Stimulated activated naive B cell treated with anti-CD40 and anti-IgM and Interleukin-4, amounts not matched to agents 10 μg/mL and 1 μg/mL and 100 μg/mL, for 72 hours (primary cell): Measurements from ENCODE around the gene GASK1B.

Experiments used
- ATAC-seq, 2 donors: fragments of 150-1000 bp; cut with Tn5 transposase; replicated peaks; 2 replicates each; pipeline ENCODE4 v1.10.0; 2021; ENCODE audit warnings: moderate library complexity in 1 of 2
- DNase-seq: peaks from one replicate; pipeline ENCODE4 v3.0.0; 2021
- H3K27ac Mint-ChIP-seq: one replicate; pipeline ENCODE4 v1.8.0; 2022; ENCODE audit warnings: mild to moderate bottlenecking, mixed read lengths
- H3K27me3 Mint-ChIP-seq, 2 donors: one replicate each; pipeline ENCODE4 v1.8.0; 2022; ENCODE audit warnings: mixed read lengths in 2 of 2
- H3K36me3 Mint-ChIP-seq, 2 donors: one replicate each; pipeline ENCODE4 v1.8.0; 2022; ENCODE audit warnings: mixed read lengths in 2 of 2, mild to moderate bottlenecking in 1 of 2
- H3K4me1 Mint-ChIP-seq, 2 donors: one replicate each; pipeline ENCODE4 v1.8.0; 2022; ENCODE audit warnings: mixed read lengths in 2 of 2, mild to moderate bottlenecking in 1 of 2
- H3K4me3 Mint-ChIP-seq, 2 donors: one replicate each; pipeline ENCODE4 v1.8.0; 2022; ENCODE audit warnings: mild to moderate bottlenecking in 2 of 2, mixed read lengths in 2 of 2, moderate library complexity in 1 of 2
- H3K9me3 Mint-ChIP-seq, 2 donors: one replicate each; pipeline ENCODE4 v1.8.0; 2022; ENCODE audit warnings: mixed read lengths in 2 of 2, mild to moderate bottlenecking in 1 of 2

GASK1B gene

GRCh38 chr4:158172261-158173258 lies at the start of gene GASK1B:
Gene GASK1B (minus strand): TSS chr4:158173025. CDS start chr4:158171375, 1,650 bp downstream.
- H3K27ac Mint-ChIP-seq: no peak within 1 kb of the TSS
- no peak within 1 kb of the TSS for H3K4me3 Mint-ChIP-seq
- ATAC-seq: no peak
- peaks cover 0 to 5% of the 10 kb centered on the region in 2 donors for H3K4me1 Mint-ChIP-seq
- no peak for DNase-seq
- no peaks in the 10 kb centered on the region for H3K36me3 Mint-ChIP-seq
- H3K27me3 Mint-ChIP-seq: peaks cover 20 to 43% of the 10 kb centered on the region in 2 donors
- no peaks in the 10 kb centered on the region for H3K9me3 Mint-ChIP-seq

- ATAC-seq (no peak), DNase-seq (no peak)
- H3K27ac Mint-ChIP-seq: no peak overlapping the region
- no peaks in the 10 kb centered on the region for H3K4me1 Mint-ChIP-seq
- no peaks in the 10 kb centered on the region for H3K9me3 Mint-ChIP-seq
- H3K27me3 Mint-ChIP-seq: peaks cover 0 to 3% of the 10 kb centered on the region in 2 donors
- no peak overlapping the region for H3K4me3 Mint-ChIP-seq
- H3K36me3 Mint-ChIP-seq: no peaks in the 10 kb centered on the region
These were observed 46.8 kb upstream of the GASK1B start for GRCh38 chr4:158219623-158220022.

GRCh38 chr4:158217763-158218162 lies 44.9 kb upstream of the GASK1B start:
- no peak for ATAC-seq
- H3K27me3 Mint-ChIP-seq: peaks cover 0 to 9% of the 10 kb centered on the region in 2 donors
- H3K4me3 Mint-ChIP-seq: no peak overlapping the region
- DNase-seq: no peak
- H3K27ac Mint-ChIP-seq: no peak overlapping the region
- H3K9me3 Mint-ChIP-seq: no peaks in the 10 kb centered on the region
- H3K36me3 Mint-ChIP-seq: no peaks in the 10 kb centered on the region
- H3K4me1 Mint-ChIP-seq: no peaks in the 10 kb centered on the region

- no peaks in the 10 kb centered on the region for H3K9me3 Mint-ChIP-seq
These were observed 42.0 kb upstream of the GASK1B start for GRCh38 chr4:158214856-158215255.

GRCh38 chr4:158213466-158213865 lies 40.6 kb upstream of the GASK1B start:
- no peaks in the 10 kb centered on the region for H3K36me3 Mint-ChIP-seq
- peaks cover 6 to 20% of the 10 kb centered on the region in 2 donors for H3K27me3 Mint-ChIP-seq
- peaks cover 11 to 20% of the 10 kb centered on the region in 2 donors for H3K4me1 Mint-ChIP-seq
- ATAC-seq: no peak
- DNase-seq: no peak
- no peak overlapping the region for H3K27ac Mint-ChIP-seq
- no peaks in the 10 kb centered on the region for H3K9me3 Mint-ChIP-seq
- H3K4me3 Mint-ChIP-seq: no peak overlapping the region

More at GRCh38 chr4:158214856-158215255, 42.0 kb upstream of the GASK1B start:
- H3K4me3 Mint-ChIP-seq: no peak overlapping the region
- ATAC-seq: no peak
- no peak for DNase-seq
- H3K4me1 Mint-ChIP-seq: peaks cover 5 to 10% of the 10 kb centered on the region in 2 donors
- H3K27me3 Mint-ChIP-seq: peaks cover 6 to 16% of the 10 kb centered on the region in 2 donors
- no peaks in the 10 kb centered on the region for H3K36me3 Mint-ChIP-seq
- no peak overlapping the region for H3K27ac Mint-ChIP-seq

- Mint-ChIP-seq H3K27me3 (peaks cover 6 to 23% of the 10 kb centered on the region in 2 donors), H3K4me3 (no peak overlapping the region), H3K4me1 (peaks cover 11 to 20% of the 10 kb centered on the region in 2 donors), H3K27ac (no peak overlapping the region), H3K9me3 (peaks cover 0 to 3% of the 10 kb centered on the region in 2 donors), H3K36me3 (no peaks in the 10 kb centered on the region)
- DNase-seq (no peak), ATAC-seq (no peak)
These were observed 38.4 kb upstream of the GASK1B start for GRCh38 chr4:158211222-158211621.

GRCh38 chr4:158209825-158210807 lies 37.3 kb upstream of the GASK1B start, which contains the start of gene TMEM144:
Gene TMEM144 (plus strand): TSS chr4:158210486. CDS start chr4:158212668, 2,182 bp downstream.
- Mint-ChIP-seq H3K27ac (peak within 1 kb of the TSS; percentile 84), H3K4me3 (peak within 1 kb of the TSS; percentile 85 to 87), H3K4me1 (peaks cover 11 to 20% of the 10 kb centered on the region in 2 donors), H3K27me3 (peaks cover 6 to 19% of the 10 kb centered on the region in 2 donors), H3K36me3 (no peaks in the 10 kb centered on the region), H3K9me3 (peaks cover 4% of the 10 kb centered on the region in 2 donors)
- DNase-seq: peak; percentile 28
- ATAC-seq: peak; percentile 86 to 94

GRCh38 chr4:158208963-158209640 lies 36.3 kb upstream of the GASK1B start:
- ATAC-seq (peak; percentile 87 to 89), DNase-seq (no peak)
- Mint-ChIP-seq H3K36me3 (no peaks in the 10 kb centered on the region), H3K4me1 (peaks cover 11 to 20% of the 10 kb centered on the region in 2 donors), H3K4me3 (peak overlapping the region; percentile 47 to 48), H3K27ac (no peak overlapping the region), H3K27me3 (peaks cover 6 to 19% of the 10 kb centered on the region in 2 donors), H3K9me3 (peaks cover 4% of the 10 kb centered on the region in 2 donors)

GRCh38 chr4:158203929-158204328 lies 31.1 kb upstream of the GASK1B start:
- H3K36me3 Mint-ChIP-seq: no peaks in the 10 kb centered on the region
- H3K27ac Mint-ChIP-seq: no peak overlapping the region
- peaks cover under 1% of the 10 kb centered on the region in 2 donors for H3K4me1 Mint-ChIP-seq
- no peak for DNase-seq
- no peak overlapping the region for H3K4me3 Mint-ChIP-seq
- peaks cover 0 to 3% of the 10 kb centered on the region in 2 donors for H3K27me3 Mint-ChIP-seq
- peaks cover 4% of the 10 kb centered on the region in 2 donors for H3K9me3 Mint-ChIP-seq
- no peak for ATAC-seq

- Mint-ChIP-seq H3K27ac (no peak overlapping the region), H3K27me3 (peaks cover 0 to 3% of the 10 kb centered on the region in 2 donors), H3K9me3 (peaks cover 4% of the 10 kb centered on the region in 2 donors), H3K36me3 (no peaks in the 10 kb centered on the region), H3K4me1 (no peaks in the 10 kb centered on the region), H3K4me3 (no peak overlapping the region)
- ATAC-seq (no peak), DNase-seq (no peak)
These were observed 30.6 kb upstream of the GASK1B start for GRCh38 chr4:158203436-158203835.

GRCh38 chr4:158202481-158202880 lies 29.7 kb upstream of the GASK1B start:
- no peak for ATAC-seq
- H3K27me3 Mint-ChIP-seq: peaks cover 0 to 2% of the 10 kb centered on the region in 2 donors
- no peaks in the 10 kb centered on the region for H3K4me1 Mint-ChIP-seq

GRCh38 chr4:158201876-158202275 lies 29.1 kb upstream of the GASK1B start:
- DNase-seq: no peak
- no peak overlapping the region for H3K4me3 Mint-ChIP-seq
- no peak overlapping the region for H3K27ac Mint-ChIP-seq
- ATAC-seq: no peak
- H3K4me1 Mint-ChIP-seq: no peaks in the 10 kb centered on the region
- no peaks in the 10 kb centered on the region for H3K36me3 Mint-ChIP-seq
- H3K27me3 Mint-ChIP-seq: no peaks in the 10 kb centered on the region
- peaks cover 1 to 4% of the 10 kb centered on the region in 2 donors for H3K9me3 Mint-ChIP-seq

More at GRCh38 chr4:158202481-158202880, 29.7 kb upstream of the GASK1B start:
- H3K36me3 Mint-ChIP-seq: no peaks in the 10 kb centered on the region
- H3K4me3 Mint-ChIP-seq: no peak overlapping the region
- no peak overlapping the region for H3K27ac Mint-ChIP-seq
- no peak for DNase-seq
- H3K9me3 Mint-ChIP-seq: peaks cover 3 to 4% of the 10 kb centered on the region in 2 donors

GRCh38 chr4:158201322-158201721 lies 28.5 kb upstream of the GASK1B start:
- no peaks in the 10 kb centered on the region for H3K27me3 Mint-ChIP-seq
- no peaks in the 10 kb centered on the region for H3K4me1 Mint-ChIP-seq

More at GRCh38 chr4:158201322-158201721, 28.5 kb upstream of the GASK1B start:
- ATAC-seq: no peak
- peaks cover 1 to 4% of the 10 kb centered on the region in 2 donors for H3K9me3 Mint-ChIP-seq
- H3K27ac Mint-ChIP-seq: no peak overlapping the region
- no peaks in the 10 kb centered on the region for H3K36me3 Mint-ChIP-seq
- no peak overlapping the region for H3K4me3 Mint-ChIP-seq
- DNase-seq: no peak
